NT2/D1 (cell line): ENCODE results near the gene SYCP2L.
"Not testable (repeated sequence)": the region's sequence is repeated elsewhere in the genome, so short reads cannot be mapped to it uniquely, and the experiment has no call there.

ENCODE experiments used
- DNase-seq: peaks from one replicate; pipeline ENCODE4 v3.0.0-alpha.2; 2011; ENCODE audit warnings: low read depth, low spot score
- H3K27me3 ChIP-seq: 2 replicates; pipeline ENCODE4 v1.6.0; 2011; ENCODE audit warnings: mild to moderate bottlenecking; ENCODE audit not compliant: insufficient read length, insufficient read depth
- H3K36me3 ChIP-seq: 2 replicates; pipeline ENCODE4 v1.6.1; 2011; ENCODE audit warnings: mild to moderate bottlenecking, low read length, mixed read lengths; ENCODE audit not compliant: insufficient read depth, insufficient read length
- H3K4me1 ChIP-seq: 2 replicates; pipeline ENCODE4 v1.5.1; 2011; ENCODE audit not compliant: insufficient read depth, insufficient read length
- H3K4me3 ChIP-seq: 2 replicates; pipeline ENCODE4 v1.5.1; 2011; ENCODE audit warnings: low read depth; ENCODE audit not compliant: insufficient read length
- H3K9ac ChIP-seq: 2 replicates; pipeline ENCODE4 v1.6.0; 2011; ENCODE audit warnings: low read depth; ENCODE audit not compliant: insufficient read length
- H3K9me3 ChIP-seq: 2 replicates; pipeline ENCODE4 v1.5.1; 2011; ENCODE audit warnings: mild to moderate bottlenecking, low read length; ENCODE audit not compliant: insufficient read depth
- SUZ12 ChIP-seq: IDR thresholded peaks from 2 replicates; pipeline ENCODE4 v1.6.1; 2011; ENCODE audit not compliant: insufficient read length, insufficient read depth; ENCODE audit errors: extremely low read depth
- YY1 ChIP-seq: IDR thresholded peaks from 2 replicates; pipeline ENCODE4 v1.6.1; 2011; ENCODE audit not compliant: insufficient read length, insufficient read depth
- ZNF274 ChIP-seq: IDR thresholded peaks from 2 replicates; pipeline ENCODE4 v1.6.1; 2011; ENCODE audit warnings: mild to moderate bottlenecking, low read depth, low read length

SYCP2L gene

DNA sequence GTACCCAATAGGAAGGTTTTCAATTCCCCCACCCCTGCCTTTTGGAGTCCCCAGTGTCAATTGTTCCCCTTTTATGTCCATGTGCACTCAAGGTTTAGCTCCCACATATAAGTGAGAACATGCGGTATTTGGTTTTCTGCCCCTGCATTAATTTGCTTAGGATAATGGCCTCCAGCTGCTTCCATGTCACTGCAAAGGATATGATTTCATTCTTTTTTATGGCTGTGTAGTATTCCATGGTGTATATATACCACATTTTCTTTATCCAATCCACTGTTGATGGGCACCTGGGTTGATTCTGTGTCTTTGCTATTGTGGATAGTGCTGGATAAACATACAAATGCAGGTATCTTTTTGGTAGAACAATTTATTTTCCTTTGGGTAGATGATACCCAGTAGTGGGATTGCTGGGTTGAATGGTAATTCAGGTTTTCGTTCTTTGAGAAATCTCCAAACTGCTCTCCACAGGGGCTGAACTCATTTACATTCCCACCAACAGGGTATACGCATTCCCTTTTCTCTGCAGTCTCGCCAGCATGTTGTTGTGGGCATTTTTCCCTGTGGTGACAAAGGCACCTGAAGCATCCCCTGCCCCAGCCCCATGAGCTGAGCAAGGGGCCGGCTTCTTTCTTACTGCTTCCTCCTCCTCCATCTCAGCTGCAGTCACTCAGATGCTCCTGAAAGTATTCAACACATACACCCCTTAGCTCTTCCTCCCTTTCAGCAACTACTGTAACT is 90.5 kb downstream of the SYCP2L start:
- Histone ChIP-seq H3K4me1 (peaks cover 4% of the 10 kb centered on the region), H3K4me3 (no peak overlapping the region)
- no peak for TF ChIP-seq SUZ12
- TF ChIP-seq YY1: no peak
- TF ChIP-seq ZNF274: no peak

DNA sequence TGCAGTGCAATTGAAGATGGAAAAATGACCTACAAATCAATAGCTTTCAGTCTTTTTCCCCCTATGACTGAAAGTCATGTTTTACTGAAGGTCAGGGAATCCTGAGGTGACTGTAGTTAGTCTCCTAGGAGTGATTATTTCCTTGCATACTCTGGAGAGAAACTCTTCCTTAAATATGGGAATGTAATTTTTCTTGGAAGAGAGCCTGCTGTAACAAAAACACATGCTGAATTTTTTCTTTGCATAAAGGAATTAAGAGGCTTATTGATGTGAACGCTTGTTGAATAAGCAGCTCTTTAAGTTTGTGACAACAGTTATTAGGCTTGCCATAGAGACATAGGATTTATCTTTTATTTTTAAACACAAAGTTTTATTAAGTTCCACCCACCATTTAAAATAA is 92.8 kb downstream of the SYCP2L start:
- DNase-seq: no peak
- no peaks in the 10 kb centered on the region for H3K36me3 ChIP-seq
- no peak overlapping the region for H3K4me3 ChIP-seq
- TF ChIP-seq SUZ12 (no peak), ZNF274 (no peak), YY1 (no peak)
- no peaks in the 10 kb centered on the region for H3K27me3 ChIP-seq
- no peaks in the 10 kb centered on the region for H3K9me3 ChIP-seq
- H3K4me1 ChIP-seq: peaks cover 4% of the 10 kb centered on the region
- H3K9ac ChIP-seq: no peak overlapping the region

More for the DNA sequence above, 90.5 kb downstream of the SYCP2L start:
- Histone ChIP-seq H3K9ac (no peak overlapping the region), H3K9me3 (no peaks in the 10 kb centered on the region), H3K27me3 (no peaks in the 10 kb centered on the region), H3K36me3 (no peaks in the 10 kb centered on the region)
- no peak for DNase-seq

DNA sequence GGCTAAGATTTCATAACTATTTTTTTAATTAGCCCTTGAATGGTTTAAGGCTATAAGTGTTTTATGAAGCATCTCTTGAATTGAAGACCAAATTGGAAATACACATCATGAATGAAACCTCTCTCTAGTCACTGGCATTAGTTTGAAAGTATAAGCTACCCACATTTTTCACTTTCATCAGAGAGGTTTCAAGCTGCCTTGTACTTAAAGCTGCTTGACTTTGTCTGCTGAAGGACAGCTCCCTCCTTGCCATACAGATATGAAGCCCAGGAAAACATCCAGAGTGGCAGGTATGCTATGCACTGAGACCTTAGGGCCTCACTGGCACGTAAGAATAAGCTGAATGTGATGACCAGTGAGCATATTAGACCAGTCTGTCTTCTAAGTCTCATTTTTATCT is 94.6 kb downstream of the SYCP2L start:
- Histone ChIP-seq H3K4me3 (no peak overlapping the region), H3K36me3 (no peaks in the 10 kb centered on the region), H3K9ac (no peak overlapping the region), H3K9me3 (no peaks in the 10 kb centered on the region), H3K4me1 (peaks cover 2% of the 10 kb centered on the region), H3K27me3 (no peaks in the 10 kb centered on the region)
- no peak for DNase-seq
- TF ChIP-seq SUZ12: no peak
- TF ChIP-seq ZNF274: no peak
- no peak for TF ChIP-seq YY1

DNA sequence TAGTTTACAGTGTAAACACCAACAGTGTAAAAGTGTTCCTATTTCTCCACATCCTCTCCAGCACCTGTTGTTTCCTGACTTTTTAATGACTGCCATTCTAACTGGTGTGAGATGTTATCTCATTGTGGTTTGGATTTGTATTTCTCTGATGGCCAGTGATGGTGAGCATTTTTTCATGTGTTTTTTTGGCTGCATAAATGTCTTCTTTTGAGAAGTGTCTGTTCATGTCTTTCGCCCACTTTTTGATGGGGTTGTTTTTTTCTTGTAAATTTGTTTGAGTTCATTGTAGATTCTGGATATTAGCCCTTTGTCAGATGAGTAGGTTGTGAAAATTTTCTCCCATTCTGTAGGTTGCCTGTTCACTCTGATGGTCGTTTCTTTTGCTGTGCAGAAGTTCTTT is 98.1 kb downstream of the SYCP2L start:
- H3K36me3 ChIP-seq, H3K9me3 ChIP-seq, DNase-seq, H3K27me3 ChIP-seq, H3K9ac ChIP-seq, H3K4me3 ChIP-seq, H3K4me1 ChIP-seq: not testable (repeated sequence)

DNA sequence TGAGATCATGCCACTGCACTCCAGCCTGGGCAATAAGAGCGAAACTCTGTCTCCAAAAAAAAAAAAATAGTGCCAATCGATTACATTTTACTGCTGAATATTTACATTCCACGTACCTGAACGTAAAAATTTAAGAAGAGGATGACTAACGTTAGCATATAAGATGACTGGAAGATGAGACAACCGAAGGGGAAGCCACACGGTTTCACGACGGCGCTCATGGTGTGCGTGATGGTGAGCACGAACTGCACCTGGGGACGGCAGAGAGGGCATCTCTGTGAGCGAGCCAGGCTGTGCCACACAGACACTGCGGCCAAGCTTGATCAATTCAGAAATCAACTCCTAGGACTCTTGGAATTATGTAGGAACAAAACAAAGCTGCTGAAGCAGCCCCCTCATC is 102.7 kb downstream of the SYCP2L start:
- Histone ChIP-seq H3K9ac (no peak overlapping the region), H3K4me1 (no peaks in the 10 kb centered on the region), H3K27me3 (no peaks in the 10 kb centered on the region), H3K36me3 (no peaks in the 10 kb centered on the region), H3K4me3 (no peak overlapping the region), H3K9me3 (no peaks in the 10 kb centered on the region)
- no peak for DNase-seq
- no peak for TF ChIP-seq ZNF274
- no peak for TF ChIP-seq SUZ12
- TF ChIP-seq YY1: no peak

DNA sequence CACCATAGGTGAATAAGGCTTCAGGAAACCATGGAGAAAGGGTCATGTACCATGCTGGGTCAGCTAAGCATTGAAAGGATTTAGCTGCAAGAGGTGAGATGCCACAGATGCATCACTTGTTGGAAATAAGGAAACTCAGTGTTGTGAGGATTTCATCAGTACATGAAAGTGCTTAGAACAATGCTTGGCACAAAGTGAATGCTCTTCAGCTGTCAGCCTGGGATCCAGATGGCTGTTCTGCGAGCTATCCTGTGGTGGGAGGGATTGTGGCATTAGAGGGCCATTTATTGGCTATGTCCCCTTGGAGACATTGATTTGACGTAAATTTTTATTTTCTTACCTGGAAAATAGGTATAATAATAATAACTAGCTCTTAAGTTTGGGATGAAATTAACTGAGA is 104.3 kb downstream of the SYCP2L start:
- H3K36me3 ChIP-seq: no peaks in the 10 kb centered on the region
- no peak for DNase-seq
- no peak overlapping the region for H3K9ac ChIP-seq

DNA sequence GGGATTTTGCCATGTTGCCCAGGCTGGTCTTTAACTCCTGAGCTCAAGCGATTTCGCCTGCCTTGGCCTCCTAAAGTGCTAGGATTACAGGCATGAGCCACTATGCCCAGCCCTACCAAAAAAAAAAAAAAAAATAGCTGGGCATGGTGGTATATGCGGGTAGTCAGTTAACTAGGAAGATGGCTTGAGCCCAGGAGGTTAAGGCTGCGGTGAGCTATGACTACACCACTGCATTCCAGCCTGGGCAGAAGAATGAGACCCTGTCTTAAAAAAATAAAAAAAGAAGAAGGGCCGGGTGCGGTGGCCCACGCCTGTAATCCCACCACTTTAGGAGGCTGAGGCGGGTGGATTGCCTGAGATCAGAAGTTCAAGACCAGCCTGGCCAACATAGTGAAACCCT is 107.0 kb downstream of the SYCP2L start:
- H3K9ac ChIP-seq: no peak overlapping the region
- no peaks in the 10 kb centered on the region for H3K27me3 ChIP-seq
- TF ChIP-seq SUZ12 (no peak), ZNF274 (no peak), YY1 (no peak)
- no peaks in the 10 kb centered on the region for H3K9me3 ChIP-seq
- no peaks in the 10 kb centered on the region for H3K36me3 ChIP-seq
- H3K4me1 ChIP-seq: peaks cover 2% of the 10 kb centered on the region
- H3K4me3 ChIP-seq: no peak overlapping the region
- no peak for DNase-seq

More for the DNA sequence above, 104.3 kb downstream of the SYCP2L start:
- no peak overlapping the region for H3K4me3 ChIP-seq
- peaks cover 2% of the 10 kb centered on the region for H3K4me1 ChIP-seq
- no peaks in the 10 kb centered on the region for H3K9me3 ChIP-seq
- no peaks in the 10 kb centered on the region for H3K27me3 ChIP-seq
- TF ChIP-seq SUZ12: no peak
- no peak for TF ChIP-seq YY1
- TF ChIP-seq ZNF274: no peak
